Activated T-cell treated with anti-CD3 and anti-CD28 coated beads for 24 hours (primary cell): ENCODE results near the gene IQGAP3.

Source experiments
- DNase-seq: peaks from one replicate; pipeline ENCODE4 v3.0.0-alpha.2; 2020; ENCODE audit warnings: low read depth

Gene IQGAP3

GRCh38 chr1:156510709-156511108 is 61.7 kb downstream of the IQGAP3 start:
- DNase-seq = no peak

DNA sequence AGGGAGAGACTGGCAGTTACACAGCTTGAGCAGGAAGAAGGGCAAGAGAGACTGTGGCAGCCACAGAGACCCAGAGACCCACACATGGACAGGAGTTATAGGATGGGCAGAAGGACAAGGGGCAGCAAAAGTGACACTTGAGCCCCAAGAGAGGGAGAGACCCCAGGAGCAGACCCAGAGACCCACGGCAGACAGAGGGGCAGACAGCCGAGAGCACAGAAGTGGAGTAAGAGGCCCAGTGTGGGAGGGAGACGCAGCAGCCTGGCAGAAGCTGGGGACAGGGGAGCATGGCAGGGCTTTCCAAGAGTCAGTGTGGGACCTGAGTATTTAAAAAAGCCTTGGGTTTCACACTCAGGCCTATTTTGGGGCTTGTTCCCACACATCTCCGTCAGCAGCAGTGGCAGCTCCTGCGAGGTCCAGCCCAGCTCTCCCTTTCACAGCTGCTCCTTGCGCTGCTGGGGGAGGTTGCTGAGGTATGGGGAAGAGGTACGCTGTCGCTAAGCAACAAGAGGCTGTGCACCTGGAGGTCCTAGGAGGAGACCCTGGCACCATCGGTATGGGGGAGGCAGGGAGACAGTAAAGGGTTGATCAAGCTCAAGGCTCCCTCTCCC is 62.8 kb downstream of the IQGAP3 start:
- DNase-seq = no peak

- DNase-seq = no peak
Measured at GRCh38 chr1:156508955-156509234, 63.5 kb downstream of the IQGAP3 start.

- no peak for DNase-seq
Measured at GRCh38 chr1:156508205-156508954, 64.0 kb downstream of the IQGAP3 start.

GRCh38 chr1:156506450-156506849 is 65.9 kb downstream of the IQGAP3 start:
- DNase-seq = no peak

DNA sequence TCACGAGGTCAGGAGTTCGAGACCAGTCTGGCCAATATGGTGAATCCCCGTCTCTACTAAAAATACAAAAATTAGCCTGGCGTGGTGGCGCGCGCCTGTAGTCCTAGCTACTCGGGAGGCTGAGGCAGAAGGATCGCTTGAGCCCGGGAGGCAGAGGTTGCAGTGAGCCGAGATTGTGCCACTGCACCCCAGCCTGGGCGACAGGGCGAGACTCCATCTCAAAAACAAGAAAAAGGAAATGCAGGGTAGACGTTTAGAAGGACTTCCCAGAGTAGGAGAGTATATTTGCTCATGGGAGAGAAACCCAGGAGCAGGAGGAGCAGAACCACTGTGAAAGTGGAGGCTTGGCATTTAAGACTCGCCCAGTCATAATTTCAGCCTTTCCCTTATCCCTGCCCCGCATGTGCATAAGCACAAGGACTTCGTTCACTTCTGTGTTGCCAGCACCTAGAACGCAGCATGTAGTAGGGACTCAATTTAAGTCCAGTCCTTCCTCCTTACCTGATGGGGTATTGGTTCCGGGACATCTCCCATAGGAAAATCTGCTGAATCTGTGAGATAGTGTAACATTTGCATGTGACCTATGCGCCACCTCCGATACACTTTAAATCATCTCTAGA is 66.6 kb downstream of the IQGAP3 start:
- no peak for DNase-seq

GRCh38 chr1:156504821-156505678 is 67.3 kb downstream of the IQGAP3 start:
- peak; percentile 96 for DNase-seq

- no peak for DNase-seq
Measured at GRCh38 chr1:156504438-156504813, 67.9 kb downstream of the IQGAP3 start.

GRCh38 chr1:156503698-156504437 is 68.5 kb downstream of the IQGAP3 start:
- DNase-seq = no peak

DNA sequence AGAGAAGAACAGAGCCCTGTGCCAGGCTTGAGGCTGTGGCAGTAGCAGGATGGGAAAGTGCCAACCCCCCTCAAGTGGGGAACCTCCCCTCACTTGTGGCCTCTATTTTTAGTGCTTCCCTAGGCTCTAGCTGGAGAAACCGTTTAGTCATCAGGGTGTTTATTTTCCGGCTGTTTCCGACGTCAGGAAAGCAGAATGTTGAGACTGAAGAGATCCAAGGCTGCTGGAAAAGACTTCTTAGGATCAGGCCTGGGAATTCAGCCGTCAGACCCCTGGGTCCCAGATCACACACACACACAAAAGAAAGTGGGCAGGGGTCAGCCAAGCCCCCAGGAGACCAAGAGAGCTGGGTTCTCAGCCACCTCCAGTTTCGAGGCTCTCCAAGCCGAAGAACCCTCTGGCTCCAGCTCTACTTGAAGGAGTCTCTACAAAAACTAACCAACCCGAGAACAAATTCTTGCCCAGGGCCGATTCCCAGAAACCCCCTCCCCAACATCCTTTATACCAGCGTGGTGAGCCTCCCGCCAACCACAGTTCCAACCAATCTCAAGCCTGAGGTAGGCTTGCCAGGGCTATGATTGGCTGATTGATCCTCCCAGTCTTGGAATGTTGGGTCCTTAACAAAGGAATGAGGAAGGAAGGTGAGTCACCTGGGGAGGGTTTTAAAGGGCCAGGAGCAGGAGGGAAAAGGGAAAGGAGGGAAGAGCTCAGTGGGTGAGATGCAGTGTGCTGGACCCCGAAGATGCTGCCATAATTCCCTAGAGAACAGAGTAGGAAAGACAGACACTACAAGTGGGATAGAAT is 69.3 kb downstream of the IQGAP3 start:
- no peak for DNase-seq

DNA sequence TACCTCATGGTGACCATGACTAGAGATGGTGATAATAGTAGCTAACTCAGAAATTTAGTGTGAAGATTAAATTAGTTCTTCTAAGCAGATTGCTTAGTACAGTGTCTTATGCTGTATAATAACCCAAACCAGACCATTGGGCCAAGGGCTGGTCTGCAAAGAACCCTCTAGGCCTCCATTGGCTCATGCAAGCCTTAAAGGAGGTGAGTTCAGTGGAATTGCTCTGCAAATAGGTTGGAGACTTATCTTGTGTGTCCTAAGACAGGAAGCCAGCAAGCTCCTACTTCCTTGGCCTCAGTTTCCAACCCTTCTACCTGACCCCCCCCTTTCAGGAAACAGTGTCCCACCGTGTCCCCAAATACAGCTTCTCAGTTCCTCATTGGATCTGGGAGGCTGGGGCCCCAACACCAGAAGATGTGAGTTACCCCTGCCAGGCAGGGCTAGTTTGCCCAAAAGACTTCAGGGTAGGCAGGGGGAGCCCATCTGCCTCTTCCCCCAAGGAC is 69.9 kb downstream of the IQGAP3 start:
- no peak for DNase-seq

GRCh38 chr1:156500793-156501506 is 71.4 kb downstream of the IQGAP3 start:
- peak; percentile 90 for DNase-seq

DNA sequence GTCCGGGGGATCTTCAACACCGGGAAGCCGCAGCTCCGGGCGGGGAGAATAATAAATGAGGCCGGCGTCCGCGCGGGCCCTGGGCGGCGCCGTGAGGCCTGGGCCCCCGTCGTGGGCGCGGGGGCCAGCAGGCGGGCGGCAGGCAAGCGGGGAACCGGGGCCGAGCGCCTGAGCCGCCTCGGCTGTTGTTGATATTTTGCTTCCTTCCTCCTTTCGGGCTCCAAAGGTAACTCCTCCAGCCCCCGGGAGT is 71.9 kb downstream of the IQGAP3 start, which contains the start of gene MEF2D:
Gene MEF2D (minus strand): TSS at position 233 of the 250 bp plus-strand sequence. CDS start 17,483 bp downstream, outside the sequence.
- DNase-seq = no peak

DNA sequence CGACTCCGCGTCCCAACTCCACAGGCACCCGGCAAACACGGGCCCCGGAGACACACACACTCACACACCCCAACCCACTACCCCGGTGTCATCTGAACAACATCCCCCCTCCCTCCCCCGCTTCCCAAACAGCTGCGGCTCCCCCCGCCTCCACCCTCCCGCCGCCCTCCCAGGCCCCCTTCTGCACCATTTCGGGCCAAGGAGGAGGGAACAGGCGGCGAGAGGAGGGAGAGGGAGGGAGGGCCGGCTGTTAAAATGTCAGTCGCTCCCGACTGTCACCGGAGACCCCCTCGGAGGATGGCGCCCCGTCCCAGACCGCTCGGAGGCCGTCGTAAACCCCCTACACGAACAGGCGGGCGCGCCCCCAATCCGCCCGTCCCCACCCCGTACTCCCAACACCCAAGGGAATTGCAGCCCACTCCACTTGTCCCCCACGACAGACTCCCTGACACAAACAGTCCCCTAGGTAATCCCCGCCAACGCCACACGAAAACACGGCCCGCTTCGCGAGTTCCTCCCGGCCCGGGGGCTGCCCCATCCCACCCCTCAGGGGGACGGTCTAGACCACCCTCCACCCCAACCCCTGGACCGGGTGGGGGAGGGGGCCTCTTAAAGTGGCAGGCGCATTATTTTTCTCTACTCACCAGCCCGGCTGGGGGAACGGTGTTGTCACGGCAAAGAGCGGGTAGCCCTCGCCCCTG is 72.4 kb downstream of the IQGAP3 start:
- no peak for DNase-seq

- no peak for DNase-seq
Measured at GRCh38 chr1:156499194-156499841, 73.0 kb downstream of the IQGAP3 start.

- DNase-seq = no peak
Measured at GRCh38 chr1:156498432-156499193, 73.8 kb downstream of the IQGAP3 start.

DNA sequence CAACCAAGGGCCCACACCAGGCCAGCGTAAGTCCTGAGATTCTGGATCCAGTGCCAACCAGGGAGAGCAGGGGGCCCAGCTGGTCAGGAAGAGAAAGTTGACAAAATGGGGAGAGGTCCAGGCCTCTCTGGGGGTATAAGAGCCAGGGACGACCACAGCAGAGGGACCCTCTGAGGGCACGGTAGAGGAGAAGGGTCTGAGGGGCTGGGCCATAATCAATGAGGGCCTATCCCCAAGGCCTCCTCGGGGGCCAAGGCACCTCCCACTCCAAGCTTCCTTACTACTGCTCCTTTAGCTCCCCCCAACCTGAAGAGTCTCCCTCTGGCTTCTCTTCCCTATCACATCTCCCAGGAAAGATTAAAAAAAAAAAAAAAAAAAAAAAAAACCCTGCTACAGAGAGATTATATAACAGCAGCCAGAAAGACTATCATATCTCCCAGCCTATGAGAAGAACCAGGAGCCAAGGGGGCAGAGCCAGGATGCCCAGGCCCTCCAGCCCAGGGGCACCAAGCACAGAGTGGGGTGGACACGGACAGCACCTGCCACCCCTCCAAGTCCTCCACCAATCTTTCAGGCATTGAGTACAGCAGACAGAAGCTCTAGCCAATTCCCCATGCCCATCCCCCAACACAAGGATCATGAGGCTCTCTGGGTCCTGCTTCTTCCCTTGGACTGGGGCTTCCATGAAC is 74.5 kb downstream of the IQGAP3 start:
- no peak for DNase-seq
